GM21515 (cell line): ENCODE data around the gene MYH9.

Experiments used
- ATAC-seq: cut with Tn5 transposase; IDR thresholded peaks from one replicate; pipeline ENCODE4 v1.9.1; 2021; ENCODE audit not compliant: unreplicated experiment

MYH9 gene

DNA sequence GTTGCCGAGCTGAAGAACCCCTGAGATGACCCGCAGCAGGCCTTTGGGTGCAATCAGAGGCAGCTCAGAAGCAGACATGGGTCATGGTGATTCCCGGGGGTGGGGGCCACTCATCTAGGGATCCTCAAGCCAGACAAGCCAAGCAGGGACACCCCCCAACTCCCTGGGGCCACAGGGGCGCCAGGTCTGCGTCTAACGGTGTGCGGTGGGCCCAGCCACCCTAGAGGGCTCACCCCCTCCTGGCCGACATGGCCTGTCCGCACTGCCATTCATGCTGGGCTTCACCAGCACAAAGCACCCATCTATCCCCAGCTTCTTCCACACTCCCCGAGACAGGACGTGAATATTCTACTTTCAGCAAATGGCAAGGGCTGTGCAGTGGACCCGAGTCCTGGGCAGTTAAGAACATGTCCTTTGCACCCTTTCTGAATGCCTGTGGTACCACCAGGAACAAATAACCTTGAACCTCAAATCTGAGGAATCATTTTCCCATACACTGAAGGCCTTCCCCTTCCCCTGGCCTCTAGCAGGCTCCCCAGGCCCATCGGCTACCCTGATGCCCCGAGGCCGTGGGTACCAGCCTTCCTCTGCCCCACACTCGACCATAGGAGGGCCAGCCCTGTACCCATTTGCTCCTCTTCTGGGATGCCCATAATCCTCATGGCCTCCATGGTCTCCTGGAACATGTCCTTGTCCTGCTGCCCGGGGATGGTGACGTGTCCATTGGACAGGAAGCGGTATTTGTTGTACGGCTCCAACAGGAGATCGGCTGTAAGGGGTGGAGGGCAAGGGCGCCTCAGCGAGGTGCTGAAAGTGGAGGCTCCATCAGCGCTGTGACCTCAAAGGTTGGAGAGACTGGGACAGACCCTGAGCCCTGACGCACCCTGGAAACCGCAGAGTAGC is 67.9 kb downstream of the MYH9 start:
- ATAC-seq, result no peak

DNA sequence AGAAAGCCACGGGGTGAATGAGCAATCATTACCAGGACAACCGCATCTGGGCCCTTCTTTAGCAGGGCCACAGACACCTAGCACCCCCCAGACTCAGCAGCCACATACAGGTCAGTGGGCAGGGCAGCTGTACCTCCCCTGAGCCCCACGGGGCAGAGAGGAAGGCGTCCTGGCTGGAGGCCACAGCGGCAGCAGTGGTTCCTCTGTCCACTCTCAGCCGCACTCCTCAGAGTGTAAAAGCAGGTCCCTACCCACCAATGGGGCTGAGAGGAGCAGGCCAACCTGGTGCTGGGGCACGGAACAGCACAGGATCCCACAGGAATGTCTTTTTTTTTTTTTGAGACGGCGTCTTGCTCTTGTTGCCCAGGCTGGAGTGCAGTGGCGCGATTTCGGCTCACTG is 69.3 kb downstream of the MYH9 start:
- no peak for ATAC-seq

DNA sequence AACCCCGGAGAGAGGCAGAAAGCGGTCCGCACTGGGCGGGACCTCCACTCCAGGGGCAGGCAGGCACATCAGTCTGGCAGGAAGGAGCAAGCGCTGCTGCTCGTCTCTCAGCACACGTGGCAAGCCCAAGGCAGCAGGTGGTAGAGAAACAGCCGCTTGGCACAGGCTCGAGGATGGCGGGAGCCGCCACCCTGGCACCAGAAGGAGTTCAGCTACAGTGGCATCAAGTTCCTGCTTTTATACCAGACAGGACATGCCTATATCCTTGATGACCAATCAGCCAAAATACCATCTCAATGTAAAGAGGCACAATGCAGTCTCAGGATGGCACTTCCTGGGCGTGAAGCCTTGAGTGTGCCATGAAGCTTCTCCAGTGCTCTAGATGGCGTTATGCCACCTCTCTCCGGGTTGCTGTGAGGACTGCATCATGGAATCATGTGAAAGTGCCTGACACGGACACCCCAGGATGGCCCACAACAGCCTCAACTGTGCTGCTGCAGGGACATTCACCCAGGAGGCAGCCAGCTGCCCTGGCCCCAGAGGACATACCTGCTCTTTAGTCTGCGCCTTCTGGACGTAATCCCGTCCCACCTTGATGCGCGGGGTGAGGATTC is 70.0 kb downstream of the MYH9 start:
- no peak for ATAC-seq

GRCh38 chr22:36316419-36316818 is 71.3 kb downstream of the MYH9 start:
- no peak for ATAC-seq

DNA sequence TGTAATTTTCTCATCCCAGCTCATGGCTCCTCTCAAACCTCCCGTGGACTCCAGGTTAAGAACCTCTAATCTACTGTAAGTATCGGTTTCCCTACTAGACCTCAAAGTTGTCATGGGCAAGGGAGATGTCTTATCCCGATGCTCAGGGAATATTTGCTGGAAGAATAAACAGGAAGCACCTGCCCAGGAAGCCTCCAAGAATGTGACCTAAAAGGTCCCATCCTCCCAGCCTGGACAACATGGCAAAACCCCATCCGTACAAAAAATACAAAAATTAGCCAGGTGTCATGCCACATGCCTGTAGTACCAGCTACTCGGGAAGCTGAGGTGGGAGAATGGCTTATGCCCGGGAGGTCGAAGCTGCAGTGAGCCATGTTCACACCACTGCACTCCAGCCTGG is 72.4 kb downstream of the MYH9 start:
- ATAC-seq, result no peak

DNA sequence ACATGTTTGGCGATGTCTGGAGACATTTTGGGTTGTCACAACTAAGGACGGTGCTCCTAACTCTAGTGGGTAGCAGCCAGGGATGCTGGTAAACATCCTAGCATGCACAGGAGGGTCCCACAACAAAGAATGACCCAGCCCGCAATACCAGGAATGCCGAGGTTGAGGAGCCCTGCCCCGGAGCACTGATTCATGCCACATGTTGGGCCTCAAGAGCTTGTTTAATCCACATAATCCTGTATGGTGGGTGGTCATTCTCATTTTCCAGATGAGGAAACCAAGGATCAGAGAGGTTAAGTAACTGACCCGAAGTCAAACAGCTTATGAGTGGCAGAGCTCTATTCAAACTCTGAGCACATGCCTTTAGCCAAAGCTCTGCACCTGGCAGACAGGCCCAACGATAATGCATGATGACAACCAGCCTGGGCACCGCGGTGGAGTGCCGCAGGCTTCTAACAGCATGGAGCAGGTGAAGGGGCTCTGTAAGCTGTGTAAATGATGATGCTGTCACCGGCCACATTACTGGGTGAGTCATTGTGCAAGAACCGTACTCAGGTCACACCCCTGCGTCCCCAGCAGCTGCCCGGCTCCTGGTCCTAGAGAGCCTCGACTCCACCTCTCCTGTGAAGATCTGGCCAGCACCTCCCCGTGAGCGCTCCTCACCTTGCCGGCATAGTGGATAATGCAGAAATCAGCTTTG is 76.2 kb downstream of the MYH9 start:
- ATAC-seq, result no peak

GRCh38 chr22:36308880-36309279 is 78.9 kb downstream of the MYH9 start:
- no peak for ATAC-seq

DNA sequence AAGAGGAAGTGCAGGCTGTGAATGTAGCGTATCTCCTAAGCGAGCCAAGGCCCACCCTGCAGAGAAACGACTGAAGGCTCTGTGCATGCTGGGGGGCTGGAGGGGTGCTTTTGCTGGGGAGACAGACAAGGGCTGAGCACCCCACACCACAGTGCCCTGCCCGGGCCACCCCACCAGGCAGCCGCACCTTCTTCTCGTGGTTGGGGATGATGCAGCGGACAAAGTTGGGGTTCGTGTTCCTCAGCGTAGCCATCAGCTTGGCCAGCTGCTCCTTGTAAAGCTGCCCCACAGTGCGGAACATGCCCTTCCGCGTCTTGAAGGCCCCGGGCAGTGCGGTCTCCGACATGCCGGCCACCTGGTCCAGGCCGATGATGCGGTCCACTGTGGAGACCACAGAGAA is 81.5 kb downstream of the MYH9 start:
- ATAC-seq, result no peak

DNA sequence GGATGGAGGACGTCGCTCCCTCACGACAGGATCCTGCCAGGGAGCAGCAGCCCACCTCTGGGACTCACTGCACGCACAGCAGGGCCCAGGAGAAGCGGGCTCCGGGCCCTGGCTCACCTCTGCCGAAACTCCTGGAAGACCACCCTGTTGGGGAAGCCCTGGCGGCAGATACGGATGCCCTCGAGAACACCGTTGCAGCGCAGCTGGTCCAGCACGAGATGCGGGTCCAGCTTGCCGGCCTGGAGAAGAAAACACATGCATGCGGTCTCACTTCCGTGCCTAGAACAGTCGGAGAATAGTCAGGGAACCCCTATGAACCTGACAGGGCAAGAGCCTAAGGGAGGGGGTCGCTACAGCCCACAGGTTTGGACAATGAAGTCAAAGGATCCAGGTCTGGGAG is 82.0 kb downstream of the MYH9 start:
- no peak for ATAC-seq

GRCh38 chr22:36304429-36304828 is 83.3 kb downstream of the MYH9 start:
- ATAC-seq, result no peak

- ATAC-seq, result no peak
These were observed 83.9 kb downstream of the MYH9 start for GRCh38 chr22:36303874-36304273.

DNA sequence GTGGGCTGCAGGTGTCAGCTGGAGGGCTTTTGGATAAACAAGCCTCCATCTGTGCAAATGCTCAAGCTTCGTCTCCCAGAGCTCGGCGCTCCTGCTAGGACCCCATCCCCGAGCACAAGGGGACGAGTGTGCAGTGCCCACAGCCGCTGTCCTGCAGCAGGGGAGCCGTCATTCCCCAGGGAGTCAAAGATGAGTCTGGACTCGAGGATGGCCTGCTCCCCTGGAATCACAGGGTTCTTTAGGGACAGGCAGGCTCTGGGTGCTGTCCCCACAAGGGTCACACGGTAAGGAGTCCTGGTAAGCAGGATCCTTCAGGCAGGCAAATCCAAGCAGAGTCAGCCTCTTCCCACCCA is 84.7 kb downstream of the MYH9 start:
- ATAC-seq, result no peak

- no peak for ATAC-seq
These were observed 85.2 kb downstream of the MYH9 start for GRCh38 chr22:36302439-36303114.

GRCh38 chr22:36301851-36302250 is 85.9 kb downstream of the MYH9 start:
- no peak for ATAC-seq

GRCh38 chr22:36301384-36301828 is 86.4 kb downstream of the MYH9 start:
- ATAC-seq, result no peak

- ATAC-seq, result no peak
These were observed 87.2 kb downstream of the MYH9 start for GRCh38 chr22:36300396-36301212.

GRCh38 chr22:36299911-36300310 is 87.9 kb downstream of the MYH9 start:
- no peak for ATAC-seq

- ATAC-seq, result no peak
These were observed 88.5 kb downstream of the MYH9 start for GRCh38 chr22:36299295-36299694.

GRCh38 chr22:36298601-36299000 is 89.2 kb downstream of the MYH9 start:
- ATAC-seq, result no peak

DNA sequence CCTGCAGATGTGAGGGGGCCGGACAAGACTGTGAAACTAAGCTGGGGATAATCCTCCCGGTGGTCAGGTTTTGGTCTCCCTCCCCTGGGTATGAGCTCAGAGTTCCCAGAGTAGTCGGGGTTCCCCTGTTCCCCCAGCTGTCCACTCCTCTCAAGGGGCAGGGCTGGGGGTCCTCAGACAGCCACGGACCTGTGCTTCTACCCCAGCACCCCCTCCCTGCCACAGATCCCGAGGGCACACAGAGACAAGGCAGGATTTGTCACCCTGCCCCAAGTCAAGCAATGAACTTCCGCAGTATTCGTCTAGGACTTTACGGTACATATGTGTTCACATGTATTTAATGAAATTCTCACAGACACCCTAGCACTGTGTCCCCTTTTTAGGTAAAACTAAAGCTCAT is 89.6 kb downstream of the MYH9 start:
- no peak for ATAC-seq

DNA sequence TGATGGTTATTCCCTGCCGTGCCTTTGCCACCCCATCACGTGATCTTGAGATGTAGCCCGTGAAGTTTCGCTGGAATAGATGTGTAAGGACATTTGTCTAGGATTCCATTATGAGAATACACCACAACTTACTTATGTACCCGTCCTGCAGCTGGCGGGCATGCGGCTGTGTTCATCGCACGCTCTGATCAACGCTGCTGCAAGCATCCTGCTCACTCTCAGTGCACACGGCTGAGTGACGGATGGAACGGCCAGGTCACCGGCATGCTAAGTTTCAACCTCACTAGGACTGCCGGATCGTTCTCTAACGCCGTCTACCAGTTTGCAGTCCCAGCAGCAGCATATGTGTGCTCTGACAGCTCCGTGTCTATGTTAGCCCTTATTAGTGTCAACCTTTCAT is 90.2 kb downstream of the MYH9 start:
- ATAC-seq, result no peak
